HG03064 (cell line): ENCODE measurements around the gene NBEAL1.
"Not testable (repeated sequence)": the region's sequence is repeated elsewhere in the genome, so short reads cannot be mapped to it uniquely, and the experiment has no call there.

Source experiments
- ATAC-seq: cut with Tn5 transposase; IDR thresholded peaks from one replicate; pipeline ENCODE4 v1.9.1; 2021; ENCODE audit warnings: low read depth; ENCODE audit not compliant: unreplicated experiment

The NBEAL1 gene

GRCh38 chr2:203037026-203037425 lies 22.4 kb downstream of the NBEAL1 start:
- no peak for ATAC-seq

- ATAC-seq, result no peak
Observed at GRCh38 chr2:203038586-203038985, 23.9 kb downstream of the NBEAL1 start.

- not testable (repeated sequence) for ATAC-seq
Observed at GRCh38 chr2:203039211-203039610, 24.5 kb downstream of the NBEAL1 start.

GRCh38 chr2:203040966-203041521 lies 26.4 kb downstream of the NBEAL1 start:
- ATAC-seq, result no peak

GRCh38 chr2:203042178-203042577 lies 27.5 kb downstream of the NBEAL1 start:
- no peak for ATAC-seq

- no peak for ATAC-seq
Observed at GRCh38 chr2:203043226-203043625, 28.6 kb downstream of the NBEAL1 start.

GRCh38 chr2:203045867-203046266 lies 31.2 kb downstream of the NBEAL1 start:
- no peak for ATAC-seq

- no peak for ATAC-seq
Observed at GRCh38 chr2:203052539-203052938, 37.9 kb downstream of the NBEAL1 start.

GRCh38 chr2:203059567-203060240 lies 45.0 kb downstream of the NBEAL1 start:
- ATAC-seq, result no peak

- no peak for ATAC-seq
Observed at GRCh38 chr2:203061346-203061745, 46.7 kb downstream of the NBEAL1 start.

GRCh38 chr2:203062126-203062525 lies 47.5 kb downstream of the NBEAL1 start:
- no peak for ATAC-seq

- ATAC-seq, result not testable (repeated sequence)
Observed at GRCh38 chr2:203066519-203067091, 51.9 kb downstream of the NBEAL1 start.

- ATAC-seq, result no peak
Observed at GRCh38 chr2:203070701-203071100, 56.0 kb downstream of the NBEAL1 start.

- no peak for ATAC-seq
Observed at GRCh38 chr2:203071148-203071547, 56.5 kb downstream of the NBEAL1 start.

GRCh38 chr2:203072371-203072770 lies 57.7 kb downstream of the NBEAL1 start:
- ATAC-seq, result no peak

- no peak for ATAC-seq
Observed at GRCh38 chr2:203077451-203077850, 62.8 kb downstream of the NBEAL1 start.

GRCh38 chr2:203080447-203081045 lies 65.9 kb downstream of the NBEAL1 start:
- no peak for ATAC-seq

GRCh38 chr2:203083328-203083727 lies 68.7 kb downstream of the NBEAL1 start:
- ATAC-seq, result no peak

- ATAC-seq, result not testable (repeated sequence)
Observed at GRCh38 chr2:203086381-203086780, 71.7 kb downstream of the NBEAL1 start.

GRCh38 chr2:203090721-203091120 lies 76.0 kb downstream of the NBEAL1 start:
- ATAC-seq, result not testable (repeated sequence)

GRCh38 chr2:203097735-203098134 lies 83.1 kb downstream of the NBEAL1 start:
- no peak for ATAC-seq

- ATAC-seq, result not testable (repeated sequence)
Observed at GRCh38 chr2:203102357-203102756, 87.7 kb downstream of the NBEAL1 start.
